DMS 273 (cell line): ENCODE data around the gene LRRC41.
A peak's percentile ranks its signal among the peaks of the same experiment; 100 is the strongest.
"Not testable (repeated sequence)": the region's sequence is repeated elsewhere in the genome, so short reads cannot be mapped to it uniquely, and the experiment has no call there.

ENCODE experiments used
- DNase-seq: peaks from one replicate; lab custom pipeline; 2025; ENCODE audit not compliant: unreplicated experiment; lab: John Stamatoyannopoulos, UW

The LRRC41 gene

DNA sequence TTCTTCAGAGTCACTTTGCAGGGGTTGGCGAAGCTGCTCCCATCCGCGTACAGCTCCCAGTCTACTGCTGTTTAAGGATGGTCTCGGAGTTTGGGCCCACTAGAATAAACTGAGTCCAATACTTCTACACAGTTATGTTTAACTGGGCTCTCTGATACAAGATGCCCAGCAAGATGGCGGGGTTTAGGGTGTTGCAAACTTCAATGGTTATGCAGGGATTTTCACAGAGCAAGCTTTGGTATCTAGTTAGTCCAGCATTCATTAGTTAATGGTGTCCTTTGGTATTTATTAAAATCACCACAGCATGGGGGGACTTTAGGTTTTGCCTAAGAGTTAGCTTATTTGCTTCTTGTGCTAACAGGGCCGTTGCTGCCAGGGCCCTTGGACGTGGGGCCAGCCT lies 24.8 kb upstream of the LRRC41 start:
- DNase-seq: not testable (repeated sequence)

- not testable (repeated sequence) for DNase-seq
Observed at GRCh38 chr1:46325285-46326076, 22.1 kb upstream of the LRRC41 start.

GRCh38 chr1:46322191-46322590 lies 18.8 kb upstream of the LRRC41 start:
- not testable (repeated sequence) for DNase-seq

- not testable (repeated sequence) for DNase-seq
Observed at GRCh38 chr1:46319960-46320914, 16.8 kb upstream of the LRRC41 start.

DNA sequence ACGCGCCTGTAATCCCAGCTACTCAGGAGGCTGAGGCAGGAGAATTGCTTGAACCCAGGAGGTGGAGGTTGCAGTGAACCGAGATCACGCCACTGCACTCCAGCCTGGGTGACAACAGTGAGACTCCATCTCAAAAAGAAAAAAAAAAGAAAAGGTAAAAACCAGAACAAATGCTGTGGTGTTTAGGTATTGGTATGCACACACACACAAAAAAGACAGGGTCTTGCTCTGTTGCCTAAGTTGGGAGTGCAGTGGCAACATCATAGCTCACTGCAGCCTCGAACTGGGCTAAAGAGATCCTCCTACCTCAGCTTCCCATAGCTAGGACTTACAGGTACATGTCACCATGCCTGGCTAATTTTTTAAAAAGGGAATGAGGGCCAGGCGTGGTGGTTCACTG lies 15.9 kb upstream of the LRRC41 start:
- DNase-seq: not testable (repeated sequence)

DNA sequence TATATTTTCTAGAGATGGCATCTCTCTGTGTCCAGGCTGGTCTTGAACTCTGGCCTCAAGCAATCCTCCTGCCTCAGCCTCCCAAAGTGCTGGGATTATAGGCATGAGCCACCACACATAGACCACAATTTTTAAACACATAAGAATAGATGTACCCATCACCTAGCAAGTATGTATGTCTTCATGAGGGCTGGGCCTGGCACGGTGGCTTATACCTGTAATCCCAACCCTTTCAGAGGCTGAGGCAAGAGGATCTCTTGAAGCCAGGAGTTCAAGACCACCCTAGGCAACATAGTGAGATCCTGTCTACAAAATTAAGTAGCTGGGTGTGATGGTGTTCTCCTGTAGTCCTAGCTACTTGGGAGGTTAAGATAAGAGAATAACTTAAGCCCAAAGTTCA lies 13.9 kb upstream of the LRRC41 start:
- no peak for DNase-seq

DNA sequence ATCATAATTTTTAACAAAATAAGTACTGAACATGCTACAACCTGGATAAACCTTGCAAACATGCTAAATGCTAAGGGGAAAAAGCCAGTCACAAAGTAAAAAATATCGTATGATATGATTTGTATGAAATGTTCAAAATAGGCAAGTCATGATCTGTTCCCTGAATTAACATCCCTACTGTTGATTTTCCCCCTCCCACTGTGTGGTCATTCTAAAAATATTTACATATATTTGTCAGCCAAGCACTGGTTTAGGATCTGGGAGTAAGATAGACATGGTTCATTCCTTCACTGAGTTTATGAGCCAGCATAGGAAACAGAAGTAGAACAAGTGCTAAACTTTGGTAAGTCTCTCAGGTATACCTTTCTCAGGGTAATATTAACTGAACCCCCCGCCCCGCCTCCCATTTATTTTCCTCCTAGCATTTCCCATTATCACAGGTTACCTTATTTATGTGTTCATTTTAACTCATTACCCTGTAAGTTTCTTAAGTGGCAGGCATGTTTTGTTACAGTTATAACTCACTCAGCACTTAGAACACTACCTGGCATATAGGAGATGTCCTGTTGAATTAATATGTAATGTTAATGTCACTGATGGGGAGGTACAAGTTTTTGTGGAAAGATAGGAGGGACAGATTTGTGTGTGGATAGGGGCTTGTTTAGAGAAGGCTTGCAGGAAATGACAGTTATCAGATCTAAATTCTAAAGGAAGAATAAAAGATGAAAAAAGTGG lies 12.4 kb upstream of the LRRC41 start:
- peak; percentile 26 for DNase-seq

DNA sequence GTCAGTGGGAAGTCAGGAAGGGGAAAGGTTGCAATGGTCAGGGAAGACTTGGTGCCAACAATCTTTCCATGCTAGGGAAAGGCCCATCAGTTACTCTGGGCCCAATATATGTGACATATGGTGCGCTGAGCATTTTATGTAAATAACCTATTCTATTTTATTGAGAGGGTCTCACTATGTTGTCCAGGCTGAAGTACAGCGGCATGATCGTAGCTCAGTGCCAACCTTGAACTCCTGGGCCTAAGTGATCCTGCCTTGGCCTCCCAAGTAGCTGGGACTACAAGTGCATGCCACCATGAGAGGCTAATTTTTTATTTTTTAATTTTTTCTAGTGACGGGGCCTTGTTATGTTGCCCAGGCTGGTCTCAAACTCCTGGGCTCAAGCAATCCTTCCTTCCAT lies 6.9 kb upstream of the LRRC41 start:
- DNase-seq: no peak

- no peak for DNase-seq
Observed at GRCh38 chr1:46309401-46310159, 6.2 kb upstream of the LRRC41 start.

DNA sequence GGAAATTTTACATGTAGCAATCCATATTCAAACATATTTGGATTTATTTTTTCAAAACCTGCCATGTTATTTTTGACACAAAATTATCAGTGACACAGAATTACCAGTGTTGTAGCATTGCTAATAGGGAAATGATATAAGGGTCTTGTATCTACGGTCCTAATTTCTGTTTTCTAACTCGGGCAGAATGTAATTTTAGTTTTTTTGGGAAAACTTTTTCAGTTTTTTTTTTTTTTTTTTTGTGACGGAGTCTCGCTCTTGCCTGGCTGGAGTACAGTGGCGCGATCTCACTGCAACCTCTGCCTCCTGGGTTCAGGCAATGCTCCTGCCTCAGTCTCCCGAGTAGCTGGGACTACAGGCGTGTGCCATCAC lies 2.7 kb upstream of the LRRC41 start:
- DNase-seq: no peak

DNA sequence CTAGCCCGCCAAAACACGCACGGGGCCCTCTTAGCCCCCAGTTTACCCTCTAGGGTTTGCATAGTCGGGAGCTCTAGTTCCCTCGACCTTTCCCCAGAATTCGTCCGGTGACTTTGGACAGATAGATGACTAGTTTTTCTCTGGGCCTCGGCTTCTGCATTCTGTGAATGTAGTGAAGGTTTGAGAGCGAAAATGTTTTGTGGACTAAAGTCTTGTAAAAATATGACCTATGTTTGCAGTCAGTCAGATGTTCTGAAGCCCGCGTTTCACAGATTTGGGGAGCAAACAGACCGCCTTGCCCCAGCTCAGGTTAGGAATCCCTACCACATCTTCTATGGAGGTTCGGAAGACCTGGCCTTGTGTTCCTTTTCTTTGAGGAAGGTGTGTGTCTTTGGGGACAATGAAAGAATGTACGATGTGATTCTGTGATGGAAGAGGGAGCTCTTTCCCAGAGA lies 483 bp upstream of the LRRC41 start:
- DNase-seq: no peak

DNA sequence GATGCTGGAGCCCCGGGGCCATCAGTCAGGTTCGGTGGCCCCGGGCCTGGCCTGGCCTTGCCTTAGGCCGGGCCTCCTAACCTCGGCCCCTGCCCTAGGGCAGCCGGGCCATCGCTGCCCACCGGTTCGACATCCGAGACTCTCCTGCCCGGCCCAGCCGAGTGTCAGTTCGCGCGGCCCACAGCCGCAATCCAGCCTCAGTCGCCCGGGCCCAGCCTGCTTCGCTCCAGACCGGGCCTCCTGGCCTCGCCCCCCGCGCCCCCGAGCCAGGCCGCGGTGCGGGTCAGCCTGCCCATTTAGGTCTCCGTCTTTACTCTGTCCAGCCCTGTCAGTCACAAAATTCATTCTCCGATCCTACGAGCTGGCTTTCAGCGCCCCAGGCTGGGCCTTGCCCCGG lies 777 bp downstream of the LRRC41 start:
- DNase-seq: peak; percentile 67

GRCh38 chr1:46301808-46302640 lies 1.4 kb downstream of the LRRC41 start:
- DNase-seq: peak; percentile 73

DNA sequence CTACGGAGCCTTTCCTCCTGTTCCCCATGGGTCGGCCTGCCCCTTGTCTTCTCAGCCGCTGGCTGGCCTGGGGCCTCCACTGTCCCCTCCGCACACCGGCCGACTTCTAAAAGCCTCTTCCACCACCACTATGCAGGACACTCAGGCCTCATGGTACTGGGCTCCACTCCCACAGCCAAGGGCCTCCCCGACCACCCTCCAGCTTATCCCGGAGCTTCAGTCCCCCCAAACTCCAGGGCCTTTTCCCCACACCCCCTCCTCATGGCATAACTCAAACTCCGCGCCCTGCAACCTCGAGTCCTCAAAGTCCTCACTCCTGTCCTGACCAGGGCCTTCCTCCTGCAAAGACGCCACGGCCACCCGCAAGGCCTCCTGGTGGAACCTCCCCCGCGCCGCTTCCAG lies 2.0 kb downstream of the LRRC41 start:
- no peak for DNase-seq

- no peak for DNase-seq
Observed at GRCh38 chr1:46300673-46301405, 2.6 kb downstream of the LRRC41 start.

DNA sequence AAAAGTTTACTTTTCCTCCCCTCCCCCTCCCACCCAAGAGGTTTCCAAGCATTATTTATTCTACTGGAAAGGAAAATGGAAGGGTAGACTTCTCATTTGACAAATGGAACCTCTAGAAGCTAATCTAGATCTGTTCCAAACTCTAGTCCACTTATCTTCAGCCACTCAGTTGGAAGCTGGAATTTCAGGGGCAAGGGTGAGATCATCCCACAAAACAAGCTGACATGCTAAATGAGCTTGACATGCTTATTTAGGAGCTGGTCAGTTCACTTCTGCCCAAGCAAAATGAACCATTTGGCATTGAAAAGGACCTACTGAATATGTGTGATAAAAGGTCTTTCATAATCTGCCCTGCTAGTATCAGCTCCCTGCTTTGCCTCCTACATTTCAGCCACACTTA lies 5.0 kb downstream of the LRRC41 start:
- no peak for DNase-seq

GRCh38 chr1:46295306-46295705 lies 8.1 kb downstream of the LRRC41 start:
- no peak for DNase-seq

GRCh38 chr1:46289976-46290375 lies 13.4 kb downstream of the LRRC41 start:
- peak; percentile 31 for DNase-seq

DNA sequence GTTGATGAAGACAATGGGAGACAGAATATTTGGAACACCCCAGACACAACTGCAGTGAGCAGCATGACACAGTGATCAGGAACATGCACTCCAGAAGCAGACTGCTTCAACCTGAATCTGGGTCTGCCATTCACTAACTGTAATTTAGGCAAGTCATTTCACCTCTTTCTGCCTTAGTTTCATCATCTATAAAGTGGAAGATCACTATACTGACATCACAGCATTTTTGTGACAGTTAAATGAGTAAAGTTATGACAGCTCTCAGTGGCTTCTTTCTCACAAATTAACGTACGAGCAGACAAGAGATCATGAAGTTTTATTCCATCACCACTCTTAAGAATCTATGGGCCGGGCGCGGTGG lies 14.3 kb downstream of the LRRC41 start:
- no peak for DNase-seq
